ENCODE measurements around the gene DSPP.
"Not testable (repeated sequence)": the region's sequence is repeated elsewhere in the genome, so short reads cannot be mapped to it uniquely, and the experiment has no call there.

DNA sequence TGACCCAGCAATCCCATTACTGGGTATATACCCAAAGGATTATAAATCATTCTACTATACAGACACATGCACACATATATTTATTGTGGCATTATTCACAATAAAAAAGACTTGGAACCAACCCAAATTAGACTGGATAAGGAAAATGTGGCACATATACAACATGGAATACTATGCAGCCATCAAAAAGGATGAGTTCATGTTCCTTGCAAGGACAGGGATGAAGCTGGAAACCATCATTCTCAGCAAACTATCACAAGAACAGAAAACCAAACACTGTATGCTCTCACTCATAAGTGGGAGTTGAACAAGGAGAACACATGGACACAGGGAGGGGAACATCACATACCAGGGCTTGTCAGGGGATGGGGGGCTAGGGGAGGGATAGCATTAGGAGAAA lies 34.0 kb upstream of the DSPP start:
- TF ChIP-seq, protein P1, sequence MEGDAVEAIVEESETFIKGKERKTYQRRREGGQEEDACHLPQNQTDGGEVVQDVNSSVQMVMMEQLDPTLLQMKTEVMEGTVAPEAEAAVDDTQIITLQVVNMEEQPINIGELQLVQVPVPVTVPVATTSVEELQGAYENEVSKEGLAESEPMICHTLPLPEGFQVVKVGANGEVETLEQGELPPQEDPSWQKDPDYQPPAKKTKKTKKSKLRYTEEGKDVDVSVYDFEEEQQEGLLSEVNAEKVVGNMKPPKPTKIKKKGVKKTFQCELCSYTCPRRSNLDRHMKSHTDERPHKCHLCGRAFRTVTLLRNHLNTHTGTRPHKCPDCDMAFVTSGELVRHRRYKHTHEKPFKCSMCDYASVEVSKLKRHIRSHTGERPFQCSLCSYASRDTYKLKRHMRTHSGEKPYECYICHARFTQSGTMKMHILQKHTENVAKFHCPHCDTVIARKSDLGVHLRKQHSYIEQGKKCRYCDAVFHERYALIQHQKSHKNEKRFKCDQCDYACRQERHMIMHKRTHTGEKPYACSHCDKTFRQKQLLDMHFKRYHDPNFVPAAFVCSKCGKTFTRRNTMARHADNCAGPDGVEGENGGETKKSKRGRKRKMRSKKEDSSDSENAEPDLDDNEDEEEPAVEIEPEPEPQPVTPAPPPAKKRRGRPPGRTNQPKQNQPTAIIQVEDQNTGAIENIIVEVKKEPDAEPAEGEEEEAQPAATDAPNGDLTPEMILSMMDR (IDR thresholded peaks at IDR 0.05): not testable (repeated sequence)
- TF ChIP-seq, protein P2, sequence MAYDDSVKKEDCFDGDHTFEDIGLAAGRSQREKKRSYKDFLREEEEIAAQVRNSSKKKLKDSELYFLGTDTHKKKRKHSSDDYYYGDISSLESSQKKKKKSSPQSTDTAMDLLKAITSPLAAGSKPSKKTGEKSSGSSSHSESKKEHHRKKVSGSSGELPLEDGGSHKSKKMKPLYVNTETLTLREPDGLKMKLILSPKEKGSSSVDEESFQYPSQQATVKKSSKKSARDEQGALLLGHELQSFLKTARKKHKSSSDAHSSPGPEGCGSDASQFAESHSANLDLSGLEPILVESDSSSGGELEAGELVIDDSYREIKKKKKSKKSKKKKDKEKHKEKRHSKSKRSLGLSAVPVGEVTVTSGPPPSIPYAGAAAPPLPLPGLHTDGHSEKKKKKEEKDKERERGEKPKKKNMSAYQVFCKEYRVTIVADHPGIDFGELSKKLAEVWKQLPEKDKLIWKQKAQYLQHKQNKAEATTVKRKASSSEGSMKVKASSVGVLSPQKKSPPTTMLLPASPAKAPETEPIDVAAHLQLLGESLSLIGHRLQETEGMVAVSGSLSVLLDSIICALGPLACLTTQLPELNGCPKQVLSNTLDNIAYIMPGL (CRISPR knock-in tag; IDR thresholded peaks at IDR 0.05): not testable (repeated sequence)
- TF ChIP-seq TCF7 (CRISPR knock-in tag; IDR thresholded peaks at IDR 0.05; ENCODE audit: low read depth); SP1 (CRISPR knock-in tag; conservative IDR thresholded peaks at IDR 0.05); RELA (CRISPR knock-in tag; IDR thresholded peaks at IDR 0.05; ENCODE audit: borderline replicate concordance); FOXP1 (CRISPR knock-in tag; IDR thresholded peaks at IDR 0.05; ENCODE audit: borderline replicate concordance); CREM (CRISPR knock-in tag; IDR thresholded peaks at IDR 0.05); JUN (CRISPR knock-in tag; IDR thresholded peaks at IDR 0.05): not testable (repeated sequence)
- TF ChIP-seq, protein P3, sequence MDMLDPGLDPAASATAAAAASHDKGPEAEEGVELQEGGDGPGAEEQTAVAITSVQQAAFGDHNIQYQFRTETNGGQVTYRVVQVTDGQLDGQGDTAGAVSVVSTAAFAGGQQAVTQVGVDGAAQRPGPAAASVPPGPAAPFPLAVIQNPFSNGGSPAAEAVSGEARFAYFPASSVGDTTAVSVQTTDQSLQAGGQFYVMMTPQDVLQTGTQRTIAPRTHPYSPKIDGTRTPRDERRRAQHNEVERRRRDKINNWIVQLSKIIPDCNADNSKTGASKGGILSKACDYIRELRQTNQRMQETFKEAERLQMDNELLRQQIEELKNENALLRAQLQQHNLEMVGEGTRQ (CRISPR knock-in tag; IDR thresholded peaks at IDR 0.05): not testable (repeated sequence)
- TF ChIP-seq, protein P4, sequence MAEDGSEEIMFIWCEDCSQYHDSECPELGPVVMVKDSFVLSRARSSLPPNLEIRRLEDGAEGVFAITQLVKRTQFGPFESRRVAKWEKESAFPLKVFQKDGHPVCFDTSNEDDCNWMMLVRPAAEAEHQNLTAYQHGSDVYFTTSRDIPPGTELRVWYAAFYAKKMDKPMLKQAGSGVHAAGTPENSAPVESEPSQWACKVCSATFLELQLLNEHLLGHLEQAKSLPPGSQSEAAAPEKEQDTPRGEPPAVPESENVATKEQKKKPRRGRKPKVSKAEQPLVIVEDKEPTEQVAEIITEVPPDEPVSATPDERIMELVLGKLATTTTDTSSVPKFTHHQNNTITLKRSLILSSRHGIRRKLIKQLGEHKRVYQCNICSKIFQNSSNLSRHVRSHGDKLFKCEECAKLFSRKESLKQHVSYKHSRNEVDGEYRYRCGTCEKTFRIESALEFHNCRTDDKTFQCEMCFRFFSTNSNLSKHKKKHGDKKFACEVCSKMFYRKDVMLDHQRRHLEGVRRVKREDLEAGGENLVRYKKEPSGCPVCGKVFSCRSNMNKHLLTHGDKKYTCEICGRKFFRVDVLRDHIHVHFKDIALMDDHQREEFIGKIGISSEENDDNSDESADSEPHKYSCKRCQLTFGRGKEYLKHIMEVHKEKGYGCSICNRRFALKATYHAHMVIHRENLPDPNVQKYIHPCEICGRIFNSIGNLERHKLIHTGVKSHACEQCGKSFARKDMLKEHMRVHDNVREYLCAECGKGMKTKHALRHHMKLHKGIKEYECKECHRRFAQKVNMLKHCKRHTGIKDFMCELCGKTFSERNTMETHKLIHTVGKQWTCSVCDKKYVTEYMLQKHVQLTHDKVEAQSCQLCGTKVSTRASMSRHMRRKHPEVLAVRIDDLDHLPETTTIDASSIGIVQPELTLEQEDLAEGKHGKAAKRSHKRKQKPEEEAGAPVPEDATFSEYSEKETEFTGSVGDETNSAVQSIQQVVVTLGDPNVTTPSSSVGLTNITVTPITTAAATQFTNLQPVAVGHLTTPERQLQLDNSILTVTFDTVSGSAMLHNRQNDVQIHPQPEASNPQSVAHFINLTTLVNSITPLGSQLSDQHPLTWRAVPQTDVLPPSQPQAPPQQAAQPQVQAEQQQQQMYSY (CRISPR knock-in tag; IDR thresholded peaks at IDR 0.05): not testable (repeated sequence)
- TF ChIP-seq, protein P5, sequence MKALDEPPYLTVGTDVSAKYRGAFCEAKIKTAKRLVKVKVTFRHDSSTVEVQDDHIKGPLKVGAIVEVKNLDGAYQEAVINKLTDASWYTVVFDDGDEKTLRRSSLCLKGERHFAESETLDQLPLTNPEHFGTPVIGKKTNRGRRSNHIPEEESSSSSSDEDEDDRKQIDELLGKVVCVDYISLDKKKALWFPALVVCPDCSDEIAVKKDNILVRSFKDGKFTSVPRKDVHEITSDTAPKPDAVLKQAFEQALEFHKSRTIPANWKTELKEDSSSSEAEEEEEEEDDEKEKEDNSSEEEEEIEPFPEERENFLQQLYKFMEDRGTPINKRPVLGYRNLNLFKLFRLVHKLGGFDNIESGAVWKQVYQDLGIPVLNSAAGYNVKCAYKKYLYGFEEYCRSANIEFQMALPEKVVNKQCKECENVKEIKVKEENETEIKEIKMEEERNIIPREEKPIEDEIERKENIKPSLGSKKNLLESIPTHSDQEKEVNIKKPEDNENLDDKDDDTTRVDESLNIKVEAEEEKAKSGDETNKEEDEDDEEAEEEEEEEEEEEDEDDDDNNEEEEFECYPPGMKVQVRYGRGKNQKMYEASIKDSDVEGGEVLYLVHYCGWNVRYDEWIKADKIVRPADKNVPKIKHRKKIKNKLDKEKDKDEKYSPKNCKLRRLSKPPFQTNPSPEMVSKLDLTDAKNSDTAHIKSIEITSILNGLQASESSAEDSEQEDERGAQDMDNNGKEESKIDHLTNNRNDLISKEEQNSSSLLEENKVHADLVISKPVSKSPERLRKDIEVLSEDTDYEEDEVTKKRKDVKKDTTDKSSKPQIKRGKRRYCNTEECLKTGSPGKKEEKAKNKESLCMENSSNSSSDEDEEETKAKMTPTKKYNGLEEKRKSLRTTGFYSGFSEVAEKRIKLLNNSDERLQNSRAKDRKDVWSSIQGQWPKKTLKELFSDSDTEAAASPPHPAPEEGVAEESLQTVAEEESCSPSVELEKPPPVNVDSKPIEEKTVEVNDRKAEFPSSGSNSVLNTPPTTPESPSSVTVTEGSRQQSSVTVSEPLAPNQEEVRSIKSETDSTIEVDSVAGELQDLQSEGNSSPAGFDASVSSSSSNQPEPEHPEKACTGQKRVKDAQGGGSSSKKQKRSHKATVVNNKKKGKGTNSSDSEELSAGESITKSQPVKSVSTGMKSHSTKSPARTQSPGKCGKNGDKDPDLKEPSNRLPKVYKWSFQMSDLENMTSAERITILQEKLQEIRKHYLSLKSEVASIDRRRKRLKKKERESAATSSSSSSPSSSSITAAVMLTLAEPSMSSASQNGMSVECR (CRISPR knock-in tag; IDR thresholded peaks at IDR 0.05; ENCODE audit: borderline replicate concordance): not testable (repeated sequence)
- TF ChIP-seq, protein P6, sequence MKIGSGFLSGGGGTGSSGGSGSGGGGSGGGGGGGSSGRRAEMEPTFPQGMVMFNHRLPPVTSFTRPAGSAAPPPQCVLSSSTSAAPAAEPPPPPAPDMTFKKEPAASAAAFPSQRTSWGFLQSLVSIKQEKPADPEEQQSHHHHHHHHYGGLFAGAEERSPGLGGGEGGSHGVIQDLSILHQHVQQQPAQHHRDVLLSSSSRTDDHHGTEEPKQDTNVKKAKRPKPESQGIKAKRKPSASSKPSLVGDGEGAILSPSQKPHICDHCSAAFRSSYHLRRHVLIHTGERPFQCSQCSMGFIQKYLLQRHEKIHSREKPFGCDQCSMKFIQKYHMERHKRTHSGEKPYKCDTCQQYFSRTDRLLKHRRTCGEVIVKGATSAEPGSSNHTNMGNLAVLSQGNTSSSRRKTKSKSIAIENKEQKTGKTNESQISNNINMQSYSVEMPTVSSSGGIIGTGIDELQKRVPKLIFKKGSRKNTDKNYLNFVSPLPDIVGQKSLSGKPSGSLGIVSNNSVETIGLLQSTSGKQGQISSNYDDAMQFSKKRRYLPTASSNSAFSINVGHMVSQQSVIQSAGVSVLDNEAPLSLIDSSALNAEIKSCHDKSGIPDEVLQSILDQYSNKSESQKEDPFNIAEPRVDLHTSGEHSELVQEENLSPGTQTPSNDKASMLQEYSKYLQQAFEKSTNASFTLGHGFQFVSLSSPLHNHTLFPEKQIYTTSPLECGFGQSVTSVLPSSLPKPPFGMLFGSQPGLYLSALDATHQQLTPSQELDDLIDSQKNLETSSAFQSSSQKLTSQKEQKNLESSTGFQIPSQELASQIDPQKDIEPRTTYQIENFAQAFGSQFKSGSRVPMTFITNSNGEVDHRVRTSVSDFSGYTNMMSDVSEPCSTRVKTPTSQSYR (CRISPR knock-in tag; IDR thresholded peaks at IDR 0.05): not testable (repeated sequence)
- TF ChIP-seq, protein P7, sequence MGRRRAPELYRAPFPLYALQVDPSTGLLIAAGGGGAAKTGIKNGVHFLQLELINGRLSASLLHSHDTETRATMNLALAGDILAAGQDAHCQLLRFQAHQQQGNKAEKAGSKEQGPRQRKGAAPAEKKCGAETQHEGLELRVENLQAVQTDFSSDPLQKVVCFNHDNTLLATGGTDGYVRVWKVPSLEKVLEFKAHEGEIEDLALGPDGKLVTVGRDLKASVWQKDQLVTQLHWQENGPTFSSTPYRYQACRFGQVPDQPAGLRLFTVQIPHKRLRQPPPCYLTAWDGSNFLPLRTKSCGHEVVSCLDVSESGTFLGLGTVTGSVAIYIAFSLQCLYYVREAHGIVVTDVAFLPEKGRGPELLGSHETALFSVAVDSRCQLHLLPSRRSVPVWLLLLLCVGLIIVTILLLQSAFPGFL (CRISPR knock-in tag; IDR thresholded peaks at IDR 0.05; ENCODE audit: borderline replicate concordance): not testable (repeated sequence)
